MCF 10A (cell line): ENCODE measurements around the gene GIPC2. TPM values are rescaled to one million over a fixed set of nuclear protein-coding genes. Genes with fewer than 3 reads are reported as not detected.

Source experiments
- BruUV-seq: library from RNA; stranded (reverse); fragments of 400-500 nt; replicated peaks from 2 replicates; lab custom pipeline; 2021; lab: Mats Ljungman, UMichigan
- CTCF ChIA-PET: fragments of 300-600 bp; sonication (Branson Sonifier 250); formaldehyde crosslinking; extraction: SDS; loops from one replicate; lab custom pipeline; 2021; ENCODE audit warnings: antibody characterized with exemption, inconsistent platforms; lab: Yijun Ruan, JAX
- POLR2A ChIA-PET: fragments of 300-600, 350-650 bp; sonication (Branson Sonifier 250); formaldehyde crosslinking; extraction: SDS; loops from one replicate; lab custom pipeline; 2020; ENCODE audit warnings: antibody characterized with exemption, inconsistent platforms; lab: Yijun Ruan, JAX
- DNase-seq: peaks from one replicate; pipeline ENCODE4 v3.0.0-alpha.2; 2018; ENCODE audit not compliant: unreplicated experiment
- H3K27ac Mint-ChIP-seq: one replicate; pipeline ENCODE4 v1.8.0; 2022; ENCODE audit warnings: mild to moderate bottlenecking, low read depth, mixed read lengths; ENCODE audit not compliant: unreplicated experiment
- H3K27me3 Mint-ChIP-seq: one replicate; pipeline ENCODE4 v1.8.0; 2022; ENCODE audit warnings: mixed read lengths; ENCODE audit not compliant: insufficient read depth, unreplicated experiment
- H3K36me3 Mint-ChIP-seq: one replicate; pipeline ENCODE4 v1.8.0; 2022; ENCODE audit warnings: mild to moderate bottlenecking, moderate library complexity, mixed read lengths; ENCODE audit not compliant: insufficient read depth, unreplicated experiment
- H3K4me1 Mint-ChIP-seq: one replicate; pipeline ENCODE4 v1.8.0; 2022; ENCODE audit warnings: mixed read lengths; ENCODE audit not compliant: insufficient read depth, unreplicated experiment
- H3K4me3 Mint-ChIP-seq: one replicate; pipeline ENCODE4 v1.8.0; 2022; ENCODE audit warnings: mild to moderate bottlenecking, moderate library complexity, mixed read lengths; ENCODE audit not compliant: unreplicated experiment
- H3K9me3 Mint-ChIP-seq: one replicate; pipeline ENCODE4 v1.8.0; 2022; ENCODE audit warnings: mixed read lengths; ENCODE audit not compliant: unreplicated experiment
- CTCF ChIP-seq: fragments of 200-600 bp; IDR thresholded peaks from one replicate; pipeline ENCODE4 v1.8.0; 2022; ENCODE audit warnings: antibody characterized with exemption, mild to moderate bottlenecking; ENCODE audit not compliant: unreplicated experiment
- intact Hi-C: fragments of 100-400 bp; cut with micrococcal nuclease; formaldehyde crosslinking; loops from 2 replicates; pipeline ENCODE4 v1.14.1; 2022
- total RNA-seq: library from RNA; stranded (reverse); gene quantifications from 2 replicates; pipeline ENCODE4 v1.2.3, GENCODE V29; 2022

GIPC2 gene
- total RNA-seq, 1 experiment from 2014 or later, result 0.07 TPM

- ChIA-PET POLR2A (interaction anchor here (0.7 to 3.0 kb wide), 9 partner anchors 8 to 115 kb away, joined by 3 to 11 read pairs (median 5); partner anchors contain the start of genes DNAJB4 and FUBP1), CTCF (interaction anchor here (0.7 to 3.4 kb wide), 5 partner anchors 10 to 437 kb away, joined by 4 to 13 read pairs (median 4); no protein-coding TSS in a partner anchor)
- Mint-ChIP-seq H3K9me3 (no peaks in the 10 kb centered on the region), H3K36me3 (no peaks in the 10 kb centered on the region), H3K4me3 (no peak overlapping the region), H3K27me3 (no peaks in the 10 kb centered on the region), H3K27ac (no peak overlapping the region), H3K4me1 (peaks cover 25% of the 10 kb centered on the region)
- no TSS peak for BruUV-seq
- intact Hi-C loops, result loop anchor here (5.0 kb wide), 1 partner anchor 116 kb away; the partner anchor contains the start of gene FUBP1
- no peak for DNase-seq
- no peak for TF ChIP-seq CTCF
Measured at GRCh38 chr1:78093560-78093959, 47.8 kb downstream of the GIPC2 start.

GRCh38 chr1:78094639-78095038 is 48.9 kb downstream of the GIPC2 start:
- no peaks in the 10 kb centered on the region for H3K27me3 Mint-ChIP-seq
- no peak overlapping the region for H3K4me3 Mint-ChIP-seq
- H3K9me3 Mint-ChIP-seq, result no peaks in the 10 kb centered on the region
- H3K27ac Mint-ChIP-seq, result no peak overlapping the region
- ChIA-PET POLR2A (interaction anchor here (1.9 to 3.8 kb wide), 3 partner anchors 19 to 90 kb away, joined by 8 to 27 read pairs (median 11); partner anchors contain the start of gene DNAJB4), CTCF (interaction anchor here (0.5 to 3.4 kb wide), 4 partner anchors 12 to 101 kb away, joined by 3 to 13 read pairs (median 4); no protein-coding TSS in a partner anchor)
- intact Hi-C loops, result loop anchor here (5.0 kb wide), 1 partner anchor 117 kb away; the partner anchor contains the start of gene FUBP1
- DNase-seq, result no peak
- no TSS peak for BruUV-seq
- no peaks in the 10 kb centered on the region for H3K36me3 Mint-ChIP-seq
- peaks cover 25% of the 10 kb centered on the region for H3K4me1 Mint-ChIP-seq
- no peak for TF ChIP-seq CTCF

GRCh38 chr1:78095593-78095992 is 49.8 kb downstream of the GIPC2 start:
- Mint-ChIP-seq H3K27me3 (no peaks in the 10 kb centered on the region), H3K36me3 (no peaks in the 10 kb centered on the region), H3K9me3 (no peaks in the 10 kb centered on the region), H3K4me3 (no peak overlapping the region), H3K27ac (peak overlapping the region; percentile 41), H3K4me1 (peaks cover 25% of the 10 kb centered on the region)
- DNase-seq, result peak; percentile 20
- no TSS peak for BruUV-seq
- POLR2A ChIA-PET, result interaction anchor here (1.8 to 3.8 kb wide), 3 partner anchors 18 to 117 kb away, joined by 5 to 27 read pairs (median 11); partner anchors contain the start of genes DNAJB4 and FUBP1
- no peak for TF ChIP-seq CTCF
- intact Hi-C loops, result no loop called here
- CTCF ChIA-PET, result interaction anchor here (0.6 to 3.4 kb wide), 5 partner anchors 15 to 91 kb away, joined by 4 to 13 read pairs (median 4); partner anchors contain the start of gene DNAJB4

- BruUV-seq, result no TSS peak
- Mint-ChIP-seq H3K4me3 (no peak overlapping the region), H3K9me3 (no peaks in the 10 kb centered on the region), H3K27me3 (no peaks in the 10 kb centered on the region), H3K36me3 (no peaks in the 10 kb centered on the region), H3K27ac (peak overlapping the region; percentile 41), H3K4me1 (peaks cover 25% of the 10 kb centered on the region)
- CTCF ChIA-PET, result interaction anchor here (1.5 to 3.4 kb wide), 2 partner anchors 18 to 91 kb away, joined by 4 to 13 read pairs; partner anchors contain the start of gene DNAJB4
- DNase-seq, result no peak
- TF ChIP-seq CTCF, result no peak
- intact Hi-C loops, result no loop called here
- POLR2A ChIA-PET, result interaction anchor here (1.8 to 3.8 kb wide), 3 partner anchors 18 to 118 kb away, joined by 5 to 27 read pairs (median 11); partner anchors contain the start of genes DNAJB4 and FUBP1
Measured at GRCh38 chr1:78096017-78096416, 50.3 kb downstream of the GIPC2 start.
